NOMO-1 treated with DMSO at 0.1 percent for 48 hours (cell line): ENCODE results near the gene IQCF2.
"Not testable (repeated sequence)": the region's sequence is repeated elsewhere in the genome, so short reads cannot be mapped to it uniquely, and the experiment has no call there.

ENCODE experiments used
- DNase-seq: peaks from one replicate; lab custom pipeline; 2025; ENCODE audit not compliant: unreplicated experiment; lab: John Stamatoyannopoulos, UW

The IQCF2 gene

DNA sequence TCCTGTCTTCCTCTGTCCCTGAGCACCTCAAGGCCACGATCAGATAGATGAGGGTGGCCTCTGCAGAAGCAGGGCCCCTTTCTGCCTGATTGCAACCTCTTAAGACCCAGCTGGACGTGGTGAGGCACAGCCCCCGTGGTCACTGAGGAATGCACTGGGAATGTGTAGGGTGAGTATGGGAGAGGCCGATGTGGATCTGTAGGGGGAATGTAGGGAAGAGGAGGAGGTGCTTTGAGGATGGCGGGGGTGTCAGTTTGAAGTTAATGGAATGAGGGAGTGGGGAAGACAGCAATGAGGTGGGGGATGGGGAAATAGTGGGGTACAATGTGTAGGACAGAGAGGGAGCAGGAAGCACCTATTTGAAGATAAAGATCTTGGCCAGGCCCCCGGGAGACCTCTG, 14.8 kb downstream of the IQCF2 start:
- no peak for DNase-seq

DNA sequence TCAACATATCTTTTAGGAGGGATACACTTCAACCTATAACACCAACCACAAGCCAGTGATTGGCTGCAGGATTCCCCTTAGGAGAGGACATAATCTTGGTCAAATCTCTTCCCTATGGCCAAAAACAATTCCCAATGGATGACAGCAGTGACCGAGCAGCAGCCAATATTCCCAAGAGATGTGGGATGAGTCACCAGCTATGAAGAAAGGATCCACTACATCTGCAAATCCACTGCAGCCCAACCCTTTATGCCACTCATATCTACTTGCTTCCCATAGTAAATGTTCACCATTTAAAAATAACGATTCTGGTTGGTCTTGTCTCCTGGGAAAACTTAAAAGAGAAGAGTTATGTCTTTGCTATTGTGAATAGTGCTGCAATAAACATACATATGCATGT, 18.5 kb downstream of the IQCF2 start:
- DNase-seq: no peak

DNA sequence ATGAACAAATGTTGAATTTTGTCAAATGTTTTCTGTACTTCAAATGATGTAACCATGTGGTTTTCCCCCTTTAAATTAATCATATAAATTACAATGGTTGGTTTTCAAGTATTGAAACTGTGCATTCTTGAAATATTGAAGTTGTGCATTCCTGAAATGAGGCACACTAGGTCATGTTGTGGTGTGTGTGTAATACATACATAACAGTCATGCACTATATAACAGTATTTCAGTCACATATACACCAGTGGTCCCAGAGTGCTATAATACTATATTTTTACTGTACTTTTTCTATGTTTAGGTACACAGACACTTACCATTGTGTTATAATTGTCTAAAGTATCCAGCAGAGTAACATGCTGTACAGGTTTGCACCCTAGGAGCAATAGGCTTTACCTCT, 25.0 kb downstream of the IQCF2 start:
- DNase-seq: no peak

DNA sequence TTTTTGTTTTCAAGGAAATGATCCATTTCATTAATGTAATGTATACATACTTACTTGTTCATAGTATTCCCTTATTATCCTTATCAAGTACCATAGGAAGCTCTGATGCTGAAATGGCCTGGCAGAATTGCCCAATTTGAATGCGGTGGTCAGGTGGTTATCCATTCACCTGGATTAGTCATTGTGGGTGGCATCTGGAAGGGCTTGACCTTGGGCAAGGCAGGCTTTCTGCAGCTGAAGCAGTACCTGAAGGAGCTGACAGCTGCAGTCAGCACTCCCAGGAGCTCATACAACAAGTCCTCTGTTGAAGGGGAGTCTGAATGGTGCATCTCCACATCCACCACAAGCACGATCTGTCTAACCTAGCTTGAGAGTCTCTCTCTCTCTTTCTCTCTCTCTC, 26.2 kb downstream of the IQCF2 start:
- DNase-seq: no peak

DNA sequence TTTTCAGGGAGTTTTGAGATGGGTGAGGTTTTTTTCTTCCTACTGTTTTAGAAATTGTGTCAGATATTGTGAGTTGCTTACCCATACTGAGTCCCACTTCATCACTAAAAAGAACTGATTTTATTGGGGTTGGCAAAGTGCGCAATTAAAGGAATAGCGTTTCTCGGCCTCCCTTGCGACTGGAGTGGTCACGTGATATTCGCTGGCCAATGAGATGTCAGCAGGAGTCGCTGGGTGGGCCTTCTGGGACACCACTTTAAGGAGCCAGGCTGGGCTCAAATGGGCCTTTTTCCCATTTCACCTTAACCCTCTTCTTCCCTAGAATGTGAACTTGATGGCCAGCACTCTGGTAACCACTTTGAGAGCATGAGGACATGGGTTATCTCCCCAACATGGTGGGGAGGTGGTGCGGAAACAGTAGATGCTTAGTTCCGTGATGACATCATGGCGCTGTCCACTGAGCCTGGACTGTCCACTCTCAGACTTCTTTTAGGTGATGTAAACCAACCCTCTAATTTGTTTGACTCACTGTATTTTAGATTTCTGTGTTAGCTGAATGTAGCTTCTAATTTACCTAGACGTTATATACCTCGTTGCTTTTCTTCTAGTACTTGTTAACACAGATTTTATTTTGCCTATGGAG, 27.2 kb downstream of the IQCF2 start:
- DNase-seq: no peak

DNA sequence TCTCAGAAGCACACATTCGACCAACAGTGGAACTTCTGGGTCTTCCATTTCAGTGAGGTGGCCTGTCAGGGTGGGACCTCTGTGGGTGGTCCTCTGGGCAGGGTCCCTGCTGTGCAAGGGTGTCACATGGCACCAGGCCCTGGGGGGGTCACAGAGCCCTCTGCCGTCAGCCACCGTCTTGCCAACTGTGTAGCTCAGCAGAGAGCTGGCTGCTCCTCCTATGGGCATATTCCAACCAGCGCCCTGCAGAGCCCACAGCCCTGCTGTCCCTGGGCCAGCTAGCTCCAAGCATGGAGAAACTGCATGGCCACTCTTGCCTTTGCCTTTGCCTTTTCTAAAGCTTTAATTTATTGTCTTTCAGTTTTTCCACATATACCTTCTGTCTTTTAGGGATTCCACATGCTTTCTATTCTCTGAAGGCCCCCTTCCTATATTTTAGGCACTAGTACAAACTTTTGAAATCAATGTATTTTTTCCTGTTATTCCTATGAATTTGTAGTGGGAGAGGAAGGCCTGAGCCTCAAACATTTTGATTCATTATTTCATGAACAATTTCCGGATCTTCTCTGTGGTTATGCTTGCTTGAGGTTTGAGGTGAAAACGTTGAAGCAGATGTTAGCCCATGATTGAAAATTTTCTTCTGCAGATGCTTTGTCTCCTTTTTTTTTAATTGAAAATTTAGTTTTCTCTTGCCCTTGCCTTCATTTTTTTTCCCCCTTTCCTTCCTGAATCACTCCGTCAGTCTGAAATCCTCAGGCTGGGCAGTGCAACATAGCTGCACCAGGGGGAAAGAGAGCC, 30.0 kb downstream of the IQCF2 start:
- no peak for DNase-seq

DNA sequence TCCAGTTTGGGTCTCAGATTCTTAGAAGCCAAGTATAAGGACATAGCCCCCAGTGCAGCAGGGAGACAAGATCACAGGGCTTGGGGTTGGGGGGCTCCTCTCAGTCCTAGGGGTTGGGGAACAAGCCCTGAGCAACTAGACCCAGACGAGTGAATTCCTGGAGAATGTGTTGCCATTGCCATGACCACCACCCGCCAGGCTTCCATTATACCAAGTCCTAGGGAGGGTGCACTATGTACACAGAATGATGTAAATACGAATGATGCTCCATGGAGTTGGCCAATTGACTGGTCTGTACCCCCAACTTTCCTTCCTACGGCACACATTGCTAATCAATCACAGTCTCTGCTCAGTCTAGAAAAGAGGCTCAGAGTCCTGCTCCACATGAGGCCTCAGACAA, 33.0 kb downstream of the IQCF2 start:
- DNase-seq: no peak

DNA sequence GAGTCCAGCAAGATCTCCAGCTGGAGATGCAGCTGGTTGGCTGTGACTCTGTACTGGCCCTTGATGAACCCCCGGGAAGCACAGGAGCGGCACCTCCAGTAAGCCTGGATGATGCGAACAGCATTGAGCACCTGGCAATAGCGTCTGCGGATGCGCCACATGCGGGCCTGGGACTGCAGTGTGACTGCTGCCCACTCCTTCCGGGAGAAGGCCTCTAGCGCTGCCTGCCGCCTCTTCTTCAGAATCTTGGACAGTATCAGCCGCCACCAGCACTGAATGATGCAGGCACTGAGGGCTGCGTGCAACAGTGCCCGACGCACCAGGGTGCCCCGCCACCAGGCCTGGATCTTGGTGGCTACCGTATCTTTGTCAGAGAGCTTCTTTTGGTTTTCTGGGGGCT, 33.5 kb downstream of the IQCF2 start:
- no peak for DNase-seq

DNA sequence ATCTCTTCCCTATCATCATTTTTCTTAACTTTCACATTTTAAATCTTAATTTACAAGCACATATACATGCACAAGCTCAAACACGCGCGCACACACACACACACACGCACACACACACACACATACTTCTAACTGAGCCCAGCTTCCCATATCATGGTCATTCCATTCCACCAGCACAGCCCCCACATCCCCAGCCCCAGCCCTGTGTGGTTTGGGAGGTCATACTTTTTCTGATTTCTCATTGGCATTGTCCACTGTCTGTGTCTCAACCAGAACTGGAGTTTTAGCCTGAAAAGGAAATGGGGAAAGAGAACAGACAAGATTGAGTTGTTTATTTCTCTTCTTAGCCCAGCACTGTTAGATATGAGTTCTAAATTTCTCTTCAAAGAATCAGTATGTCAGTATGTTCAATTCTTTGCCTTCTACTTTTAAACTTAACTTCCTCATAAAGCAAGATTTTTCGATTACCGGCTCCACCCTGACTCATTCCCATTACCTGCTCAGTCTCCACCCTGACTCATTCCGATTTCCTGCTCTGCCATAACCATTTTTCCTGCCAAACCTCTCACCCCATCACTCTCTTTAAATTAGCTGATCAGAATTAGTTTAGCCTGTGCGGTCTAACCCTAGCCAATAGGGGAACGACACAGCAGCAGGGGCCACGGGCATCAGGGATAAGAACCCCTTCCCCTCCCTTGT, 35.3 kb downstream of the IQCF2 start:
- DNase-seq: no peak

DNA sequence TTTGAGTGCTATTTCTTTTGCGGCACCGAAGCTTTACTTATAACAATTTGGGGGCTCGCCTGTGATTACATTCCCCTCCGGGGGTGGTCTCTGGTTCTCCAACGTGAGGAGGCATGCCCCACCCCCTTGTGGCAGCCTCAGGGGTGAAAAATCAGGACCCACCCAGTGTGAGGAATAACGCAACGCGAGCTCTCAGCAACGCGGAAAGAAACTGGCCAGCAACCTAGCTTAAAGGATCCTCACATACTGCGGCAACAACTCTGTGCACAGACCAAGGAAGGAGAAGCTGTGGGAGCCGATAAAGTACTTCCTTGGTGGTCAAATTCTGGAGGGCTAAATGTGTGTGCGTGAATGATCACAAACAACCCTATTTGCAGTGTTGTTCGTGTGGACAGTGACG, 36.0 kb downstream of the IQCF2 start:
- no peak for DNase-seq

DNA sequence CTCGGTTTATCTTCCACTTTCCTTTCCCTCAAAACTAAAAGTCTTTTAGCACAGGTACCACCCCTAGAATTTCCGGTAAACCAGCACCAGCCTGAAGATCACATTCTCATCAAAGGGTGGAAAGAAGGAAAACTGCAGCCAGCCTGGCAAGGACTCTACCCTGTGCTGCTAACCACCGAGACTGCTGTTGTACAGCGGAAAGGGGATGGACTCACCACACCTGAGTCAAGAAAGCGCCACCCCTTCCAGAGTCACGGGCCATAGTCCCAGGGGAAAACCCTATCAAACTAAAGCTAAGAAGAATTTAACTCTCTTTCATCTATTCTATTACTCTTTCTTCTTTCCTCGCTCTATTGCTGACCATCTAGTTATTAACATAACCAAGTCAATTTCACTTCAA, 38.6 kb downstream of the IQCF2 start:
- DNase-seq: not testable (repeated sequence)

DNA sequence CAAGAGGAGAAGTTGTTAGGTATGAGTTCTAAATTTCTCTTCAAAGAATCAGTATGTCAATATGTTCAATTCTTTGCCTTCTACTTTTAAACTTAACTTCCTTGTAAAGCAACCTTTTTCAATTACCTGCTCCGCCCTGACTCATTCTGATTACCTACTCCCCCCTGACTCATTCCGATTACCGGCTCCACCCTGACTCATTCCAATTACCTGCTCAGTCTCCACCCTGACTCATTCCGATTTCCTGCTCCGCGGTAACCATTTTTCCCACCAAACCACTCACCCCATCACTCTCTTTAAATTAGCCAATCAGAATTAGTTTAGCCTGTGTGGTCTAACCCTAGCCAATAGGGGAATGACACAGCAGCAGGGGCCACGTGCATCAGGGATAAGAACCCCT, 40.9 kb downstream of the IQCF2 start:
- not testable (repeated sequence) for DNase-seq

DNA sequence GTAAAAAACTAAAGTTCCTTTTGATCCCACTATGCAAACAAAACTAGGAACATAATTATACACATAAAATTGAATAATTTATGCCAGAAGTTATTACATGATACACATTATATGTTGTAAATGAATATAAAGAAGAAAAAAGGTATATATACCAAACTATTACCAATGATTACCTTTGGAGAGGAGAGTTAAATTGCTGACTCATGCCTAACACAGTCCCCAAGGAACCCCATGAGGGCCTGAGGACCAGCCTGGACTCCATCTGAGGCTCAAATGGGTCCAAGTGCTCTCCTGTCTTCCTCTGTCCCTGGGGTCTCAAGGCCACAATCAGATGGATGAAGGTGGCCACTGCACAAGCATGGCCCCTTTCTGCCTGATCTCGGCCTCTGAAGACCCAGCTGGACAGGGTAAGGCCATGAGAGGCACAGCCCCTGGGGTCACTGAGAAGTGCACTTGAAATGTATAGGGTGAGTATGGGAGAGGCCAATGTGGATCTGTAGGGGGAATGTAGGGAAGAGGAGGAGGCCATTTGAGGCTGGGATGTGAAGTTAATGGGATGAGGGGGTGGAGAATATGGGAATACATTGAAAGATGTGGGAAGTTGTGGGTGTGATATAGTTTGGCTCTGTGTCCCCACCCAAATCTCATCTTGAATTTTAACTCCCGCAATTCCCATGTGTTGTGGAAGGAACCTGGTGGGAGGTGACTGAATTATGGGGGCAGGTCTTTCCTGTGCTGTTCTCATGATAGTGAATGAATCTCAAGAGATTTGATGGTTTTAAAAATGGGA, 42.8 kb downstream of the IQCF2 start:
- DNase-seq: no peak

DNA sequence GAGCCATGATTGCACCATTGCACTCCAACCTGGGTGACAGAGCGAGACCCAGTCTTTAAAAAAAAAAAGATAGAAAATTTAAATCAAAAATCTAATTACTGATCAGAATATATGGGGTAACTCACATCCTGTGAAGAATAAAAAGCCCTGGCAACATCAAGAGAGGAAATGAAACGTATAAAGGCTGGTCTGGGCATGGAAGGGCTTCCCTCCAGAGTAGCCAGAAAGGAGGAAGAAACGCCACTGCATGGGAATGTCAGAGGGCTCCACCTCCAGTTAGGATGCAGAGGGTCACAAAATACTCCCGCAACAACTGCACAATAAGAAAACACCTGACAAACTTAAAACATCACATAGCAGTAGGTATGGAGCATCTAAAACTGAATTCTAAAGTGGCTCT, 46.6 kb downstream of the IQCF2 start:
- DNase-seq: no peak
